ENCODE measurements around the gene SORBS1.

SORBS1 gene

DNA sequence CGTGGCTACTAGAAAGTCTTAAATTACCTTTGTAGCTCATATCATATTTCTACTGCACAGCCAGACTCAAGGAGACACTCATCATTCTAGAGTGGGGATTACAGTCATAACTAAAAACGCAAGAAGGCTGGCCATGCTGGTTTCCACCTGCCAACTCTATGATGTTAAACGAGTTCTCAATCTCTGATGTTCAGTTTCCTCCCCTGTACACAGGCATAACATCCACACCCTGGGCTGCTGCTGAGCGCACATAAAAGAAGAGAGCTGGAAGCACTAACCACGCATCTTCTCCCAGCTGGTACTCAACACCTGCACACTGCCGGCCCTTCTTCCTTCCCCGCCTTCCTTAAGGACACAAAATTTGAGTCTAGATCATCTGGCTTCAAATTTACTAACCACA, 60.5 kb downstream of the SORBS1 start:
- no peak overlapping the region for H3K27ac ChIP-seq (ENCODE audit: low read length)
- no peaks in the 10 kb centered on the region for H3K27me3 ChIP-seq (replicated peaks; ENCODE audit: insufficient read depth, low read length)
- TF ChIP-seq EZH2 (optimal IDR thresholded peaks at IDR 0.05; ENCODE audit: low read depth, low read length), result no peak
- no peak overlapping the region for H3K4me3 ChIP-seq (ENCODE audit: low read length)
- no peaks in the 10 kb centered on the region for H3K79me2 ChIP-seq (ENCODE audit: low read length)
- H2AFZ ChIP-seq (ENCODE audit: low read length), result no peak overlapping the region
- H3F3A ChIP-seq (ENCODE audit: insufficient read depth, low read length), result no peaks in the 10 kb centered on the region
- H3K36me3 ChIP-seq (replicated peaks; ENCODE audit: insufficient read depth, low read length), result no peaks in the 10 kb centered on the region
- H4K20me1 ChIP-seq (ENCODE audit: insufficient read depth, low read length), result no peaks in the 10 kb centered on the region
- no peak overlapping the region for H3K9ac ChIP-seq (ENCODE audit: low read length)
- H3K4me1 ChIP-seq (ENCODE audit: low read length), result no peaks in the 10 kb centered on the region
- H3K4me2 ChIP-seq (ENCODE audit: low read depth, low read length), result no peak overlapping the region
- H3K9me2 ChIP-seq (replicated peaks; ENCODE audit: insufficient read depth, low read length), result no peaks in the 10 kb centered on the region
- DNase-seq, result no peak
- H3K9me3 ChIP-seq (replicated peaks; ENCODE audit: insufficient read depth, low read length), result no peaks in the 10 kb centered on the region

DNA sequence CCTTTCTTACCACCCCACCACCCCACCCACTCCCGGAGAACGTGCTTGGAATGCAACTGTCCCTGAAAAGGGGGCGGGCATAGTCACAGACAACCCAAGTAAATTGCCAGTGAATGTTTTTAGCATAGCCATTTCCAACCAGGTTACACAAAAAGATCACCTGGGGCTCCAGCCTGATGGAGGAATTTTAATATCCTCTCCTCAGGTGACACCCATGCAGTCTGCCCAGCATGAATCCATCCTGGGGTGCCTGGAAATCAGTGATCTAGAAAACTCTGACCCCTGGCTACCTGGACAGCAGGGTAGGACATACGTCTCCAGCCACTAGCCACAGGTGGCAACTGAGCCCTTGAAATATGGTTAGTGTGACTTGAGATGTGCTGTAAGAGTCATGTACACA, 61.1 kb downstream of the SORBS1 start:
- Histone ChIP-seq H3K4me2 (ENCODE audit: low read depth, low read length) (no peak overlapping the region), H3K27ac (ENCODE audit: low read length) (no peak overlapping the region), H3K4me3 (ENCODE audit: low read length) (no peak overlapping the region), H3F3A (ENCODE audit: insufficient read depth, low read length) (no peaks in the 10 kb centered on the region), H3K4me1 (ENCODE audit: low read length) (no peaks in the 10 kb centered on the region), H3K27me3 (replicated peaks; ENCODE audit: insufficient read depth, low read length) (no peaks in the 10 kb centered on the region), H3K36me3 (replicated peaks; ENCODE audit: insufficient read depth, low read length) (no peaks in the 10 kb centered on the region), H3K79me2 (ENCODE audit: low read length) (no peaks in the 10 kb centered on the region), H3K9ac (ENCODE audit: low read length) (no peak overlapping the region), H2AFZ (ENCODE audit: low read length) (no peak overlapping the region), H4K20me1 (ENCODE audit: insufficient read depth, low read length) (no peaks in the 10 kb centered on the region), H3K9me3 (replicated peaks; ENCODE audit: insufficient read depth, low read length) (no peaks in the 10 kb centered on the region), H3K9me2 (replicated peaks; ENCODE audit: insufficient read depth, low read length) (no peaks in the 10 kb centered on the region)
- DNase-seq, result no peak
- TF ChIP-seq, protein P1, sequence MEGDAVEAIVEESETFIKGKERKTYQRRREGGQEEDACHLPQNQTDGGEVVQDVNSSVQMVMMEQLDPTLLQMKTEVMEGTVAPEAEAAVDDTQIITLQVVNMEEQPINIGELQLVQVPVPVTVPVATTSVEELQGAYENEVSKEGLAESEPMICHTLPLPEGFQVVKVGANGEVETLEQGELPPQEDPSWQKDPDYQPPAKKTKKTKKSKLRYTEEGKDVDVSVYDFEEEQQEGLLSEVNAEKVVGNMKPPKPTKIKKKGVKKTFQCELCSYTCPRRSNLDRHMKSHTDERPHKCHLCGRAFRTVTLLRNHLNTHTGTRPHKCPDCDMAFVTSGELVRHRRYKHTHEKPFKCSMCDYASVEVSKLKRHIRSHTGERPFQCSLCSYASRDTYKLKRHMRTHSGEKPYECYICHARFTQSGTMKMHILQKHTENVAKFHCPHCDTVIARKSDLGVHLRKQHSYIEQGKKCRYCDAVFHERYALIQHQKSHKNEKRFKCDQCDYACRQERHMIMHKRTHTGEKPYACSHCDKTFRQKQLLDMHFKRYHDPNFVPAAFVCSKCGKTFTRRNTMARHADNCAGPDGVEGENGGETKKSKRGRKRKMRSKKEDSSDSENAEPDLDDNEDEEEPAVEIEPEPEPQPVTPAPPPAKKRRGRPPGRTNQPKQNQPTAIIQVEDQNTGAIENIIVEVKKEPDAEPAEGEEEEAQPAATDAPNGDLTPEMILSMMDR (IDR thresholded peaks at IDR 0.05; ENCODE audit: low read length), result no peak
- TF ChIP-seq EZH2phosphoT487 (IDR thresholded peaks at IDR 0.05; ENCODE audit: low read length), result no peak
- no peak for TF ChIP-seq EZH2 (optimal IDR thresholded peaks at IDR 0.05; ENCODE audit: low read depth, low read length)

DNA sequence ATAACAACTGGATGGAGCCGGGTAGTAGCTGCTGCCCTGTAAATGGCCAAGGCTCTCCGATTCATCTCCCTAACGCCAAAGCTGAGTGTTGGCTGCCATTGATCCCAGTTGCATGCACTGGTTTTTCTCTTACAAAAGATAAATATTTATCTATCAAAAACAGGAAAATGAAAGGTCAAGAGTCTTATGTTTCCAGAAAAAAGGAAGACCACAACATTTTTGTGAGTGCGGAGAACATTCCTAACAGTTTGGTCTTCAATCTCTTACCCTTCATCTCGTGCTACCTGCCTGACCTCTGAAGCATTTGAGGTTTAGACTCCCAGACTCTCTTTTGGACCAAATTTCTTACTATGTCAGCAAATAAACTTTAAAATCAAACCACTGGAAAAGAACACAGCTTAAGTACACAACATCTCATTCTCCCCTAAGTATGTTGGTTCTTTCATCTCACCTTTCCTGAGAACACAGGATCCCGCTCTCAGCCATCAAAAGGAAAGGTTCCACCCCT, 61.6 kb downstream of the SORBS1 start:
- no peaks in the 10 kb centered on the region for H3K4me1 ChIP-seq (ENCODE audit: low read length)
- no peak overlapping the region for H3K9ac ChIP-seq (ENCODE audit: low read length)
- no peaks in the 10 kb centered on the region for H4K20me1 ChIP-seq (ENCODE audit: insufficient read depth, low read length)
- no peak for TF ChIP-seq EZH2 (optimal IDR thresholded peaks at IDR 0.05; ENCODE audit: low read depth, low read length)
- TF ChIP-seq EZH2phosphoT487 (IDR thresholded peaks at IDR 0.05; ENCODE audit: low read length), result no peak
- TF ChIP-seq, protein P1 (IDR thresholded peaks at IDR 0.05; ENCODE audit: low read length), result no peak
- no peaks in the 10 kb centered on the region for H3K36me3 ChIP-seq (replicated peaks; ENCODE audit: insufficient read depth, low read length)
- H3K4me2 ChIP-seq (ENCODE audit: low read depth, low read length), result no peak overlapping the region
- DNase-seq, result no peak
- H3K4me3 ChIP-seq (ENCODE audit: low read length), result no peak overlapping the region
- H3K9me3 ChIP-seq (replicated peaks; ENCODE audit: insufficient read depth, low read length), result no peaks in the 10 kb centered on the region
- no peaks in the 10 kb centered on the region for H3K9me2 ChIP-seq (replicated peaks; ENCODE audit: insufficient read depth, low read length)
- no peak overlapping the region for H2AFZ ChIP-seq (ENCODE audit: low read length)
- H3K79me2 ChIP-seq (ENCODE audit: low read length), result no peaks in the 10 kb centered on the region
- no peaks in the 10 kb centered on the region for H3K27me3 ChIP-seq (replicated peaks; ENCODE audit: insufficient read depth, low read length)
- H3F3A ChIP-seq (ENCODE audit: insufficient read depth, low read length), result no peaks in the 10 kb centered on the region
- H3K27ac ChIP-seq (ENCODE audit: low read length), result no peak overlapping the region

DNA sequence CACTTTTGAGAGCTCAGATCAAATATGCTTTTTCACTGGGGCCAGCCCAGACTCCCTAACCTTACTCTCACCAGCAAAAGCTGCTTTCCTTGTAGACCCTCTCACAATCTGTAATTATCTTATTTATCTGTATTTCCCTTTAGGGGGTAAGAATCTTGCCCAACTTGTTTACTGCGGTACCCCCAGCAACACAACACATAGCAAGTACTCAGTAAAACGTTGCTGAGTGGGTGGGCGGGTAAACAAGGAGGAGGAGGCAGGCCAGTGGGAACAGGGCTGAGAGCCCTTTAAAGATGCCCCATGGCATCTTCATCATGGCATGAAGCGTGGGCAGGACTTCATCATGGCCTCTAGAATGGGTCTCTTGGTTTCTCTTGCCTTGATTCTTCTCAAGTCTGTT, 64.2 kb downstream of the SORBS1 start:
- H3K4me3 ChIP-seq (ENCODE audit: low read length), result no peak overlapping the region
- H3K27me3 ChIP-seq (replicated peaks; ENCODE audit: insufficient read depth, low read length), result no peaks in the 10 kb centered on the region
- H3K27ac ChIP-seq (ENCODE audit: low read length), result no peak overlapping the region
- H3F3A ChIP-seq (ENCODE audit: insufficient read depth, low read length), result no peaks in the 10 kb centered on the region
- TF ChIP-seq EZH2phosphoT487 (IDR thresholded peaks at IDR 0.05; ENCODE audit: low read length), result no peak
- TF ChIP-seq EZH2 (optimal IDR thresholded peaks at IDR 0.05; ENCODE audit: low read depth, low read length), result no peak
- TF ChIP-seq, protein P1 (IDR thresholded peaks at IDR 0.05; ENCODE audit: low read length), result no peak
- no peak overlapping the region for H3K9ac ChIP-seq (ENCODE audit: low read length)
- no peak for DNase-seq
- H3K9me3 ChIP-seq (replicated peaks; ENCODE audit: insufficient read depth, low read length), result no peaks in the 10 kb centered on the region
- no peaks in the 10 kb centered on the region for H3K4me1 ChIP-seq (ENCODE audit: low read length)
- no peaks in the 10 kb centered on the region for H4K20me1 ChIP-seq (ENCODE audit: insufficient read depth, low read length)
- H3K4me2 ChIP-seq (ENCODE audit: low read depth, low read length), result no peak overlapping the region
- H3K36me3 ChIP-seq (replicated peaks; ENCODE audit: insufficient read depth, low read length), result no peaks in the 10 kb centered on the region
- no peak overlapping the region for H2AFZ ChIP-seq (ENCODE audit: low read length)
- no peaks in the 10 kb centered on the region for H3K9me2 ChIP-seq (replicated peaks; ENCODE audit: insufficient read depth, low read length)
- H3K79me2 ChIP-seq (ENCODE audit: low read length), result no peaks in the 10 kb centered on the region
